HG02571 (cell line): ENCODE data around the gene VWA5B1.

Experiments
- ATAC-seq: cut with Tn5 transposase; IDR thresholded peaks from one replicate; pipeline ENCODE4 v1.9.1; 2021; ENCODE audit warnings: mild to moderate bottlenecking, moderate library complexity; ENCODE audit not compliant: unreplicated experiment

VWA5B1 gene

DNA sequence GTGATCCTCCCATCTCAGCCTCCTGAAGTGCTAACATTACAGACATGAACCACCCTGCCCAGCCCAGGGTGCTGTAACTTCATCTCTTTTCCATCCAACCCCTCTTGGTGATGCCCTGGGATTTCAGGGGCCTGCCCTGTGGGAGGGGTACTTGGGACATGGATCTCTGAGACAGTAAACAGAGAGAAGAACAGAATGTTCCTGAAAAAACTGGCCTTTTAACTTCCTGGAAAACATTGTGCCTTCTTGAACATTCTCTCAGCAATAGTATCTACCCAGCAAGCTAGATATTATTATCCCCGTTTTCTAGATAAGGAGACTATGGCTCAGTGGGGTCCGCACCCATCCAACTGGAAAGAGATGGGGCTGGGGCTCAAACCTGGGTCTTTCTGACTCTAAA is 57.0 kb downstream of the VWA5B1 start:
- no peak for ATAC-seq

DNA sequence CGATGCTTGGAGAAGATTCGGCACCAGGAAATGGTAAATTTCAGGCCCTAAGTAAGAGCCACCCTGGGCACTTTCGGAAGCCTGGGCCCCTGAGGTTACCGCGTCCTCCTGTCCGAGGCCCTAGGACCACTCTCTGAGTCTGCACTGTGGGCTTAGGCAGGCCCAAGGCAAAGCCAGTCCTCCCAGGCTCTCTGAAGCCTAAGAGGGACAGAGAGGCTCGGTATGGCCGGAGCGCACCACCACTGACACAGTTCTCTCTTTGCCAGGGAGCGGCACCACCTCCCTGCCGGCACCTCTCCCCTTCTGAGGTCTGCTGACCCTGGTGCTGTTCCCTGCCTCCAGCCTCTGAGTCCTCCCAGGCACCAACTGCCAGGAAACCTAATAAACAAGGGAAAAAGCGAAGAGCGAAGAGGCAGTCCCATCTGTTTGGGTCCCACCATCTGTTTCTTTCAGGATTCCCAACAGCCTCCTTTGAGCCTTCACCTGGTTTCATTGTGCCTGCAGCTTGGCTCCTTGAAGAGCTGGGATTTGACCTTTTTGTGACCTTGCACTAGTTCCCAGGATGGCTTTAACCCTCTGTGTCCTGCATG is 57.7 kb downstream of the VWA5B1 start:
- ATAC-seq: no peak

DNA sequence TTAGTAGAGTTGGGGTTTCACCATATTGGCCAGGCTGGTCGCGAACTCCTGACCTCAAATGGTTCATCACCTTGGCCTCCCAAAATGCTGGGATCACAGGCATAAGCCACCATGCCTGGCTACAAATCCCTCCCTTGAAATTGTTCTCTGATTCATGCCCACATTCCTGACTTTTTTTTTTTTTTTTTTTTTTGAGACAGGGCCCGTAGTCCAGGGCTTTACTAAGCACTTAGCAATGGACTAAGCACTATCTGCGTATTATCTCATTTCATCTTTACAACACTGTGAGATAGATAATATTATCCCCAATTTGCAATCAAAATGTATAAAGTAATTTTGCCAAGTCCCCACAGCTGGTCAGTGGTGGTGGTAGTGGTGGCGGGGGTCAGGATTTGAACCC is 58.9 kb downstream of the VWA5B1 start:
- ATAC-seq: no peak

DNA sequence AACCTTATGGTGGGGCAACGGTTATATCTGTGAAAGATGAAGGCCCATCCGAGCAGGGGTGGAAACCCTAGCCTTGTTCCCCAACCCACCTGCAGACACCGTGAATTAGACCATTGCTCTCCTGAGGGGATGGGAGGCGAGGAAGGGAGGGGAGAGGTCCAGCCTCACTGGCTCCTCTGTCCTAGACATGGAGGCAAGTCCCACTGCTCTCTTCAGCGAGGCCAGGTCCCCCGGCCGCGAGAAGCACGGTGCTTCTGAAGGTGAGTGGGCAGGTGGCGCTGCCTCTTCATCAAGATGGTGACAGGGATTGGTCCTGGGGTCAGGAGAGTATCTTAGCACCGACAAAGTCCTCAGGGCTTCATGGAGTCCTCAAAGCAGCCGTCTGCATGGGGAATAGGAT is 59.3 kb downstream of the VWA5B1 start:
- no peak for ATAC-seq

DNA sequence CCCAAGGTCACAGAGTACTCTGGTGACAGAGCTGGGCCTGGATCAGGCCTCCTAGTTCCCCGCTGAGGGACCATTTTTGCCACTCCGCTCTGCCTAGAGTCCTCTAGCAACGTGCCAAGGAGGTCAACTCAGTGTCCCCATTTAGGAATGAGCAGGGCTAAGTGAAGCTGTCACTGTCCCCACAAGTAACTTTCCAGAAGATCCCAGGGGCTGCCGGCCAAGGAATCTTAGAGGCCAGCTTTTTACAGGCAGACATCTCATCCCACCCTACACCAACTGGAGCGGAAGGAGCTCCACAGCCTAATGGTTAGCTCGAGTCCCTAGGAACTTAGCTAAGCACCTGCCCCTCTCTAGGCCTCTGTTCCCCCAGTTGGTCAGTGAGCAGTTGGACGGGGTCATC is 59.7 kb downstream of the VWA5B1 start:
- no peak for ATAC-seq

DNA sequence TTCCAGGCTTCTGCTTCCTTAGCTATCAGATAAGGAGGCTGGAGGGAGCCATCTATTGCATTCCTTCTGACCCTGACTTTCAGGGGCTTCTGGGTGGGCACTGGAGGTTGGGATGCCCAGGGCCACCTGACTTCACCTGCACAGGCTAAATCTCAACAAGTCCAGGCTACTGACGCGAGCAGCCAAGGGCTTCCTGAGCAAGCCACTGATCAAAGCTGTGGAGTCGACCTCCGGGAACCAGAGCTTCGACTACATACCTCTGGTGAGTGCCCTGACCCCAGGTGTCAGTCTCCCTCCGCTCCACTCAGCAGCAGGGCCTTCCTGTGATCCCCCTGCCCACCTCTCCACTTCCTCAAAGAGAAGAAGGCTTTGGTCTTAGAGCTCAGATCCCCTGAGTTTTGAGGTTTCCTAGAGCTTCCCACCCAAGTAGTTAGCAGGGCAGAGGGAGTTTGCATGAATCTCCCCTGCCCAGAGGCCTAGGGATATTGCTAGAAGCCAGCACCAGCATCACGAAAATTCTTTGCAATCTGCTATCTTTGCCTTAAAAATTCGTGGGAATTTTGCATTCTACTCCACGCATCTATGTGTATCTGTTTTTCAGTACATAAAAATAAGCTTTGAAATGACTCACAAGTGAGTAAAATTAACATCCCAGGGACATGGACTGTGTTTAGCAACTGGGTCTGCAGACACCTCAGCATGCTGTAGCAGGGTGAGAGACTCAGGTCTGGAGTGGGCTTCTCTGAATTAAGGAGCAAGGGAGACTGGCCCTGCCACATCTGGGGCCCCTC is 61.4 kb downstream of the VWA5B1 start:
- ATAC-seq: no peak

DNA sequence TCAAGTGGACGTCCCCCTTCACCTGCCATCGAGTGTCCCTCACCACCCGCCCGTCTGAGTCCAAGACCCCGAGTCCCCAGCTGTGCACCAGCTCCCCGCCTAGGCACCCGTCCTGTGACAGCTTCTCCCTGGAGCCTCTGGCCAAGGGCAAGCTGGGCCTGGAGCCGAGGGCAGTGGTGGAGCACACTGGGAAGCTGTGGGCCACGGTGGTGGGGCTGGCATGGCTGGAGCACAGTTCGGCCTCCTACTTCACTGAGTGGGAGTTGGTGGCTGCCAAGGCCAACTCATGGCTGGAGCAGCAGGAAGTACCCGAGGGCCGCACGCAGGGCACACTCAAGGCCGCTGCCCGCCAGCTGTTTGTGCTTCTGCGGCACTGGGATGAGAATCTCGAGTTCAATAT is 63.2 kb downstream of the VWA5B1 start:
- ATAC-seq: no peak

DNA sequence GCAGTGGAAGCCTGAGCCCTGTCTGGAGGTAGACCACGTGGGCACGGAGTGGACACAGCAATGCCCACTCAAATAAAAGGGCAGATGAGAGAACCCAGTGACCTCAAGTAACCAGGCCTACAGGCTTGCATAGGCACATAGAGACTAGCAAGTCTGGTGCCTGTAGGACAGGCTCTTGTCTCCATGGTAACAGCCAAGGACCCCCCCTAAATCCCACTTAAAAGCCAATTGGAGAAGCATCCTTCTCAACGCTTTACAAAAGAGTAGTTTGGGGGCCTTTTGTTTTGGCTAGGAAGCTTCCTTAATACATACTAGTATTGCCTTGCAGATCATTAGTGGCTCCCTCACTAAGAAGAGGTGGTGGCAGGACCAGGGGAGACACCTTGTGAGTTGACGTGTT is 63.9 kb downstream of the VWA5B1 start:
- ATAC-seq: no peak

DNA sequence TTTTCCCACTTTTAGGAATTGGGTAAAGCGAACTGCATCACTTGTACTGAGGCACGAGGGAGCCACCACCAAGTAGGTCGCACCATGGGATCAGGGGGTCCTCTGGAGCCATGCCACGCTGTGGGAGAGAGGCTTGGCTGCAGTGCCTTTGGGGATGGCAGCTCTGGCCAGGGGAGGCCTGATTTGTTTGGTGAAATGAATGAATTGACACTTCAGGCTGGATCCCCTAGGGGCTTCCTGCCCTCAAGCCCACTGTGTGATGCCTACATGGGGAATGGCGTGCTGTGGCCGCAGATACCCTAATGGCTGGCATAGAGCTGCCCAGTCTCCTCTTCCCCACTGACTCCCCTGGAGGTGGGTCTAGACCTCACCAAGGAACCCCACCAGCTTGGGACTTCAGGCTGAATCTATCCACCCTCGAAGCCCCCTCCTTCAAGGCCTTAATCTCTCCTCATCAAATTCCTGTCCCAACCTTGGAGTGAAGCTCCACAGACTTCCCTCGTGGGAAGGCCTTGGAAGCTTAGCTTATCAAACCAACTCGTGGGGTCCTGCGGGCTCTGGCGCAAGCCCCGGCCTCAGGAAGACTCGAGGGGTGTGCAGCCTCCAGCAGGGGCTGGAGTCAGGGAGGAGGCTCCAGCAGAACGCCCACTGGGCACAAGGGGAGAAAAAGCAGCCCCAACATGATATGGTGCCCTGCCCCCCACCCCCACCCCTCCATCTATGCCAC is 64.6 kb downstream of the VWA5B1 start:
- ATAC-seq: no peak

DNA sequence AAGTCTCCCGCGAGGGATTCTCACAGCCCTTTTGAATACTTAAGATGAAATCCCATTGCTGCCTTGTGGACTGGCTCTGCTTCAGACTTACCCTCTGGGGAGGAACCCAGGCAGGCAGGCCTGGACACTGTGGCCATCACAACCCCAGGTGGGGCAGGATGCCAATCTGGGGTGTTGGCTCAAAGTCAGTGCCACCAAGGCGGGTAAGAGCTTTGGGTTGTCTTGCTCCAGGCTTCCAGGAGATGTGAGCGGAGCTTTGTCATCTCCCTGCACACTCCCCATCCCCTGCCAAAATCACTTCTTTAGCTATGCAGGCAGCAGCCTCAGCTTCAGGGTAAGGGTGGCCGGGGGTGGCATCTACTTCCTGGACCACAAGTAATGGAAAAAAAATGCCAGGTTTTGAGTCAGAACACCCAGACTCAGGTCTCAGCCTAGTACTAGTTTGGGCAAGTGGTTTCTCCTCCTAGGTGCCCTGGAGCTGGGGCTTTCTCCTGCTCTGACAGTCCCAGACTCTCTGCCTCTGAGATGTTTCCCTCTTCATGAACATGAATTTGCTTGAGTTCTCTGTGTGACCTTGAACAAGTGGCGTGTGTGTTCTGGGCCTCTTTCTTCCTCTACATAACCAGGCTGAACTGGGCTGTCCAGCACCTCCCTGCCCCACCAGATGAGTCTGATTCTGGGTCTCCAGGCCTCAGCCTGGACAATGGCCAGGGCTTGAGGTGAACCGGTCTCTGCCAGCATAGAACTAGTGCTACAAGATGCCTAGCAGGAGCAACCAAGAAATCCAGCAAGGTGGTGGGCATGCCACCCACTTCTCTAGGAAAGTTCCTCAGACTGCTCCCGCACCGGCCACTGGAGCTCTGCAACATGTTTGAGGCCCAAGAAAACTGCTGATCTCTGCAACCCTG is 65.4 kb downstream of the VWA5B1 start:
- no peak for ATAC-seq

DNA sequence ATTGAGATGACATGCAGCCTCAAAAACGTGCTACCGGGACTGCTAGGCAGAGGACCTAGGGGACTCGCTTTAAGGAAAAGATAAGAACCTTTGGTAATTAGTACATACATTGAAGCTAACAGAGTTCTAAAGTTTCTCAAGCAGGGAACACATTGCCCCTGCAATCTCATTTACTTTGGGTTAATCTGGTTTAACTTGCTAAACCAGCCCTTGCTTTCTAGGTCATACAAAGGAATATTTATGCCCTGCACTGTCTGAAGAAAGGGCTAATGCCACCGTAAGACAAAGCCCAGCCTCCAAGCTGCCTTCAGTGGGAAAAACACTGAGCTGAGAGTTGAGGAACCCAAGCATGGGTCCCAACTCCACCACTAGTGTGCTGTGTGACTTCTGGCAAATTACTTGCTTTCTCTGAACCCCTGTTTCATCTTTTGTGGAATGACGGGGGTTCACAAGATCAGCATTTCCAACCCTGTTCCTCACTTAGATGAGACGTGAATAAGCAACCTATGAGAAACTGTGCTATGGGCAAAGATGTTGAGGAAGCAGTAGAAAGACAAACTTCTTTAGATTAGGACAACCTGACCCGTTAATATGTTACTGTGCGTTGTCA is 66.3 kb downstream of the VWA5B1 start:
- no peak for ATAC-seq

DNA sequence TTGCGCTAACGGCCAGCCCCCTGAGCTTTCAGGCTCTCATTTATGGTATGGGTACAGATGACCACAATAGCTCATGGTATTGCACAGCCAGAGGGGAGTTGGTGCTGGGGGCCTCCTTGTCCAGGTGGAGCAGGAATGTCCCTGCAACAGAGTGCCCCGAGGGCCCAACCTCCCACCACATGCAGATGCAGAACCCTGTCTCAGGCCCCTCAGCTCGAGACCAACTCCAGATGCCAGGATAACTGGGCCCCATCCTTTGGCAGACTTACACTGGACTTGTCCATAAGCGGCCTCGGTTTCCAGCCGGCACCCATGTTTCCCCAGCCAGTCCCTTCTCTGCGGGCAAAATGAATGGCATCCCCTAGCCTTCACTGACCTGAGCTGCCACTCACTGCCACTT is 67.1 kb downstream of the VWA5B1 start:
- ATAC-seq: no peak

DNA sequence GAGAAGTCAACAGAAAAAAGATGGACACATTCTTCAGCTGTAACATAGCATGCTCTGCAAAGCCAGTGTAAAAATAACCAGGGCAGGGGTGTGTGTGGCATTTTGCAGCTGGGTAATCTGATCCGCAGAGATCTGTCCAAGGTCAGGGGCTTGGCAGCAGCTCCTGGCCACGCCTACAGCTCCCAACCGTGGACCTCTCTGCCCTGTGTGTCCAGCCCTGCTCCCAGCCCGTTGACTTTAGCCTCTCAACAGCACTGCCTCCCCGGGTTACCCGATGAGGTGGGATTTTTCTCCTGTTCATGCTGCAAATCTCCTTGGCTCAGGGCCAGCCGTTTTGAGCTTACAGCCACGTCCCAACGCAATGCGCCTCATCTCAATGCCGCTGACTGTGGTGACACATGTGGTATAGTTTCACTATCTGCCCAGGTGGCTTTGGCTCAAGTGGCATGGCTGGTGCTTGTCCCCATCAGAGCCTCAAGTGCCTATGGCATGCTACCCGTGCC is 68.1 kb downstream of the VWA5B1 start:
- ATAC-seq: no peak

DNA sequence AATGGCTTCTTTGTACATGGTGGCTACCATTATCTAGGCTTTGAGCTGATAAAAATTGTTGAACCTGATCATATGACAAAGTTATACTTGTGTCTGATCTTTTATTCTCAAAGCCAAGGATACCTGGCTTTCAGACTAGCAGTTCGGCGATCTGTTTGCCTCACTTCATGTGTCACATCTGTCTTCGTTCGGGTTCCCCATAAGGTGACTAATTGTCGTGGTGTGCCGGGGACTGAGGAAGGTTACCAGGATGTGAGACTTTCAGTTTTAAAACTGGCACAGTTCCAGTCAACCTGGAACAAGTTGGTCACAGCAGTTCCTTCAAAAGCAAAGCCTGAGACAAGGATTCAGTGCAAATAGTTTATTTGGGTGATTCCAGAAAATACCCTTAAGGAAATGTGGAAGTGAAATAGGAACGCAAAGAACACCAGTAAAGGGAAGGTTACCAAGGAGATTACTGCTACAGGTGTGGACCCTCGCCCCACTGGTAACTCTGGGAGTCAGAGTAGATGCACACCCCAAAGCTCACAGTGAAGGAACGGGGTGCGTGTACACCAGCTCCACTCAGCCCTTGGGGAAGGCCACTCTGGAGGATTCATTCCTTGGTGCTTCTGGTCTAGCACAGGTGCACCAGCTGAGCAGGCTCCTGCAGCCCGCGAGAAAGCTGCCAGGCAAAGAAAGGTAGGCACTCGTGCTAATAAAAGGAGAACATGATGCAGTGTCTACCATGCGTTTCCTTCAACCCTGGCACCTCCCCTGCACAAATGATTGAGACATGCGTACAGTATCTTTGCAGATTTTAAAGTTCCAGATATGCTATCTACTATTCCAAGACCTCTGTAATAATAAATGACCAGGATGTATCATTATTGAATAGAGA is 69.0 kb downstream of the VWA5B1 start:
- no peak for ATAC-seq

DNA sequence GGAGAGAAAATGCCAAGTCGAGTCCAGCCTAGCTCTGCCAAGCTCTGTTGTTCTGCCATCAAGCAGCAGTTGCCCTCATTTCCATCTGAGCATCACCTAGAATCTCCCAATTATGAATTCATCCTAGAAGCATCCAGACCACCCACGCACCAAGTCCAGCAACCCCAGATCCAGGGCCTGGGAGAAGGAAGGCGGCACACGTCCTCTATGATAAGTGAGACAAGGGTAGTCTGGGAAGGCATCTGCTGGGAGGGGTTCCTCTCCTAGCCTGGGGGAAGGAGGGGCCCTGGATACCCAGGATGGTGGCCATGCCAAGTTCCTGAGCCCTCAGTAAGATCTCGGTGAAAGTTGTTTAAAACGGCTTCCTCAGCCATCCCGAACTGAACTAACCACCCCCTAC is 70.7 kb downstream of the VWA5B1 start:
- ATAC-seq: no peak

DNA sequence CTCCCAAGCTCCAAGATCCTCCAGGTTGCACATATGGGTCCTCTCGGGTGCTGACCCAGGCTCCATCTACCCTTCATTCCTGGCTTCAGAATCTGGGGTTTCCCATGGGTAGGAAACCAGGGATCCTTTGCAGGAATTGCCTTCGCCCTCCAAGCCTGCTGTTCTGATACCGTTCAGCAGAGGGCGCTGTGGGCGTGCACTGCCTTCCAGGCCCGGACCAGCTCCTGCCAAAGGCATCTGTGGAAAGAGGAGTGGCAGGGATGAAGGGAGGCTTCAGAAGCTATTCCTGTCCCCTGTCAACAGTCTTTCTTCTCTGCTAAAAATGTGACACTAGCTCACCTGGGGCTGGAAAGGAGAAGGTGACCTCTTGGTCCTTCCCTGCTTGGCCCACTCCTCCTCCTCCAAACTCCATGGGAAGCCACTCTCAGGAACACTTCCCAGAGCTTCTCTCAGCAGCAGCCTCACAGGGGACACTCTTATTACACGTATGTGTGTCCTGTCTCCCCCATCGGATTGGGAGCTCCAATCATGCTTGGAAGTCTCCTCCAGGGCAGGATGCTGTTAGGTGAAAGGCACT is 71.2 kb downstream of the VWA5B1 start:
- no peak for ATAC-seq

DNA sequence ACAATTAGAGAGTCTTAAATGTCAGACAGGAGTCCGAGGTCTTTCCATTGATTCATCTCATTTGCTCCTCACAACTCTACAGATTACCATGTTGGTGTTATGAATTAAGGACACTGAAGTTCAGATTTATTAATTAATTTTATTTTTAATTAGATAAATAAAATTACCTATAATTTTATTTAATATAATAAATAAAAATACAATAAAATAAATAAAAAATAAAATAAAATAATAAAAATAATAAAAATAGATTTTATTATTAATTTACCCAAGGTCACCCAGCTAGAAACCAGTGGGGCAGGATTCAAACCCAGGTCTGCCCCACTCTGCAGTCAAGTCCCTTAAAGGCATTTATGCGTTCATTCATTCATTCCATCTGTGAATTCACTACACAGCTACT is 72.2 kb downstream of the VWA5B1 start:
- ATAC-seq: no peak

DNA sequence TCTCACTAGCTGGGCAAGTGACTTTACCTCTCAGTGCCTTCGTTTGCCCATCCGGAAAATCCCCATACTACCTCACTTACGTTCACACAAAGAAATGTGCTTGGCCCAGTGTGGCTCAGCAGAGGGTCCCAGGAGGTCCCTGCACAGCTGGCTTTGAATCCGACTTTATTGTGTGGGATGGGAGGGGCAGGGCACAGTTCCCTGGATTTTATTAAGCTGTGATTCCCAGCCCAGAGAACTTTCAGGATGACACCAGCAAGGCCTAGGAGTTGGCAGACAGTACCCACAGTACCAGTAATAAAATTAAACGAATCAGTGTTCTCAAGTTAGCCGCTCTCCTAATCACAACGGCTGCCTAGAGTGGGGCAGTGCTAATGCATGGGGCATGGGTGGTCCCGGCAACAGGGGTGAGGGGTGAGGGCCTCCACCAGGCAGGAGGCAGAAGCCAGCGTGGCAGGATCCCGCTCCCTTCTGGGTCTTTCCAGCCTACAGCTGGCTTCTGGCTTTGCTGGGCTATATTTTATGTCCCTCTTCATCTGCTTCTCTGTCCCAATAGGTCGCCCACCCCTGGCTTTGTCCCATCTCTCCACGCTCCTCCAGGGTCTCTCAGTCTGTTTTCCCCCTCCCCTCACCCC is 74.9 kb downstream of the VWA5B1 start:
- ATAC-seq: no peak

DNA sequence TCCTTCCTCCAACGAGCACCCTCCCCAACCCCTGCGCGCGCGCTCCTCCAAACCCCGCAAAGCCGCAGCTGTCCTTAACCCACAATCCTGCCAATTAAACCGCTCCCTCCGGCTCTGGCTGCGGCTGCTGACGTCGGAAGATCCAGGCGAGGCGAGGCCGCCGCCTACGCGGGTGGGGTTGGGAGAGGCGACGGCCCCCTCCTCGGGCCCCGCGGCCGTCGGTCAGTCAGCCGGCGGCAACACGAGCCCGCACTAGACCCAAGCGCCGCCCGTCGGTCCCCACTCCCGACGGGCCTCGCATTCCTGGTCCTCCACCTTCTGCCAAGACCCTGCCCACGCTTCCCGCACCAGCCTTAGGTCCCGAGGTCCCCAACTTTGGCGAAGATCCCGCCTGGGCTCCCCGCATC is 75.4 kb downstream of the VWA5B1 start:
- no peak for ATAC-seq
